HG03469 (cell line): Measurements from ENCODE around the gene PPIL1.
"Not testable (repeated sequence)": the region's sequence is repeated elsewhere in the genome, so short reads cannot be mapped to it uniquely, and the experiment has no call there.

ENCODE experiments used
- ATAC-seq: cut with Tn5 transposase; IDR thresholded peaks from one replicate; pipeline ENCODE4 v1.9.1; 2021; ENCODE audit warnings: mild to moderate bottlenecking, moderate library complexity, moderate number of reproducible peaks; ENCODE audit not compliant: unreplicated experiment

PPIL1 gene

DNA sequence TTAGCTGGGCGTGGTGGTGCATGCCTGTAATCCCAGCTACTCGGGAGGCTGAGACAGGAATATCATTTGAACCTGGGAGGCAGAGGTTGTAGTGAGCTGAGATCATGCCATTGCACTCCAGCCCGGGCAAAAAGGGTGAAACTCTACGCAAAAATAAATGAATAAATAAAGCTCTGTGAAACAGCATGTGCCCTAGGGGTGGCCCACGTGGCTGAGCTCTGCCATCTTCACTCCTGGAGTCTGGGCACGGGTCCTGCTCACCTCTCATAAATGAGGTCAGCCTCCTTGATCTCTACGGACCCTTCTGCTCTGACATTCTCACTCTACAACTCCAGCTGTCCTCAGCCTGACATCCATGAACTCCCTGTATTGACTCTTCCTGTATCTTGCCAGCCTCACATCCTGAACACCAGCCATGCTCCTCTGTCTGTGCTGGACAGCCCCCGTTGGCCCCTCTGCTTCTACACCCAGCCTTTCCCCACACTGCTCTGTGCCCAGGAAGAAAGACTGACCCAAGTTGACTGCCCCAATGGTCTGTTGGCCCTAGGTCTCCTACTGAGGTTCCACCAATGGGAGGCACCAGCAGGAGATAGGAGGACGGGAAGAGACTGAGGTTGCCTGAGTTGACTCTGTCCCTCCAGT, 57.3 kb downstream of the PPIL1 start:
- no peak for ATAC-seq

DNA sequence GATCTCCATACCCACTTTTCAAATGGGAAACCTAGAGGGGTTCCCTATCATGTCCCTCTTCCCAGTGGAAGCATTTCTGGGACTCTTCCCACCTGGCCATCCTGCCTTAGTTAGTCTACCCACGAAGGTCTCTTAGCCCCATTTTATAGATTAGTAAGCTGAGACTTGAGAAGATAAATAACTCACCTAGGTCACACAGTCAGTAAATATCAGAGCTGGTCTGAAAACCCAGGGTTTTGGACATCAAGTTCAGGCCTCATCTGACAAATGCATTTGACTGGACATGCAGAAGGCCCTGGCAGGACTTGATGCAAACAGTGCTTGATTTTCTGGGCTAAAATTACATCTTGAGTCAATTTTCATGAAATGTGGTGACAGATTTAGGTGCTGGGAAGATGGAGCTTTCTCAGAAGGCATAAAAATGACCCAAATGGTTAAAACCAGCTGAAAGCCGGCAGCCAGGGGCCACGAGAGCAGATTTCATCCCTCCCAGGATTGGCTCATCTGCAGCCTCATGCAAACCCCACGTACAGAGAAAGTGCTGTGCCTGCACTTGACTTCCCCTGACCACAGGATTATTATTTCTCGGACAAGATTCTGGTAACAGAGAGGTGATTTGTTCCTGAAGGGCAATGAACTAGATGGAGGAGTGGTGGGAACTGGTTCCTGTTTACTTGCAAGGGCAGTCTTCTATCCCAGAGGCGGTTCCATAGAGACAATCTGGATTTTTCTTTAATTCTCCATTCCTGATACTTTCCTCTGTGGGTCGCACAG, 58.5 kb downstream of the PPIL1 start:
- no peak for ATAC-seq

DNA sequence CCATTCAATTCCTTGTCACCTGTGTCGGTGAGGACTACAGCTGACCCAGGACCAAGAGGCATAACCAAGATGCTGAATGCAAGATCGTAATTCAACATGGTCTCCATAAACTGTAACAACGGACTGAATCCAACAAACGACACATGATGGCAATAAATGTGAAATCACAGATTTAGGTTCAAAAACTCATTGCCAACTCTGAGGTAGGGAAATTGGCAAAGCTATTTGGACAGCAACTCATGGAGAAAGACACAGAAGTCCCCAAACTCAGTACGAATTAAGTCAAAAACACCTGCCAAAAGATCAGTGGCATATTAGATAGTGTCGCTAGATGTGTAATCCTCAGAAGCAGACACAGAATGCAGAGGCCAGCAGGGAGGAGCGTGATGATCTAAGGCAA, 60.4 kb downstream of the PPIL1 start:
- ATAC-seq = no peak

DNA sequence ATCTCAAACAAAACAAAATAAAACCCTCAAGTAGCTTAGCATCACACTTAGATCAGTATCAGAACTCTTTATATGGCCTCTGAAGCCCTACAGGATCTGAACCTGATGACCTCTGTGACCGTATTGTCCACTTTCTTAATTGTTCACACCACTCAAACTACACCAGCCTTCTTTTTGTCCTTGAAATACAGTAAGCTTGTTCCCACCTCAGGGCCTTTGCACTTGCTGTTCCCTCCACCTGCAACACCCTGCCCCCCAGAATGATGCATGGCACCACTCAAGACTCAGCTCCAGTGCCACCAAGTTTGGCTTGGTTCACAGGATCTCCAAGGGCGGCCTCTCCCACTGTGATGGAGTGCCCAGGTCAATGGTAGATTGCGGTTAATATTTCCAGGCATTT, 61.1 kb downstream of the PPIL1 start:
- ATAC-seq = no peak

DNA sequence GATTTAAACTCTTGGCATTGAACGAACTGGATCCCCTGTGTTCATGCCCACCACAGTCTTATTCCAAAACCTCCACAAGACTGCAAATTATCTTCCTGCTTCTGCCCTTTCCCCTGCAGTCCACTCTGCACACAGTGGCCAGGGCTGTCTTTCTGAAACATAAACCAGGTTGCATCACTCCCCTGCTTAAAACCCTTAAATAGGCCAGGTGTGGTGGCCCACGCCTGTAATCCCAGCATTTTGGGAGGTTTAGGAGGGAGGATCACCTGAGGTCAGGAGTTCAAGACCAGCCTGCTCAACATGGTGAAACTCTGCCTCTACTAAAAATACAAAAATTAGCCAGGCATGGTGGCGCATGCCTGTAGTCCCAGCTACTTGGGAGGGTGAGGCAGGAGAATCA, 61.6 kb downstream of the PPIL1 start:
- not testable (repeated sequence) for ATAC-seq

DNA sequence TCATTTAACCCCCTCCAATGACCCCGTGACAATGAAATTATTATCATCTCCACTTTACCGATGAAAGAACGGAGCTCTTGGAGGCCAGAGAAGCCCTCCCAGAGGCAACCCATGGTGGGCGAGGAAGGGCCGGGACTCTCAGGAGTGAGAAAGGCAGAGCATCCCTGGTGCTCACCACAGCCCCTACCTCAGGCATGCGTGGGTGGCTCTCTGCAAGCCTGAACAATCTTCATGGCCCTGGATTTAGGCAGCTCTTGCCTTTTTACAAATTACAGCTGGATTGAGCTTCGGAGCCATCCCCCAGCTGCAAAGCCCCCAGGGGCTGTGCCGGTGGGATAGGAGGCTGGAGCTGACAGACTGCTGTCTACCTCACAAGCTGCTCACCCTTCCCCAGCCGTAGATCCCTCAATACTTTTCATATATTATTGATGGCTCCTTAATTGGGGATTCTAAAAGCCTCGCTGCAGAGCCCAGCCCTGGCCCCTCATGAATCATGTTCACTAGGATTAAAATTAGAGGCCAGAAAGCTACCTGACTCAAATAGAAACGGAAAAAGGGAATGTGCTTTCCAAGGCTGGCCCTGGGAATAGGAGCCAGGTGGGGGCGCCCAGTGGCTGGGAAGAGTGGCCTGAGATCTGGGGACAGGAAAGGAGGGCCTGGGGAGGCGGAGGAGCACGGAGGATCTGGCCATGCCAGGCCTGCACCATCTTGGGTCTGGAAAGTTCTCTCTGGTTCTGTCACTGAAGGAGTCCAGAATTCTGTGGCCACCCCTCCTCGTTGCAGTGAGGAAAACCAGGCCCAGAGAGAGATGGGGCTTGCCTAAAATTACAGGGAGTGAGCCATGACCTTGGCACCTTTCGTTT, 64.4 kb downstream of the PPIL1 start:
- no peak for ATAC-seq

DNA sequence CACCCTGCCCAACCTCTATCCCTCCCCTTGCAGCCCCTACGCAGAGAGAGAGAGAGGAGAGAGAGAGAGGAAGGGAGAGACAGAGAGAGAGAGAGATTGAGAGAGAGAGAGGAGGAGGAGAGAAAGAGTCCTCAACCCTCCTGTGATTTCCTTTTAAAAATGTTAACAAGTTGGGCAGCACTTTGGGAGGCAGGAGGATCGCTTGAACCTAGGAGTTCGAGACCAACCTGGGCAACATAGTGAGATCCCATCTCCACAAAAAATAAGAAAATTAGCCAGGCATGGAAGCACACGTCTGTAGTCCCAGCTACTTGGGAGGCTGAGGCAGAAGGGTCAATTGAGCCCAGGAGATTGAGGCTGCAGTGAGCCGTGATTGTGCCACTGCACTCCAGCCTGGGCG, 65.4 kb downstream of the PPIL1 start:
- ATAC-seq = no peak

DNA sequence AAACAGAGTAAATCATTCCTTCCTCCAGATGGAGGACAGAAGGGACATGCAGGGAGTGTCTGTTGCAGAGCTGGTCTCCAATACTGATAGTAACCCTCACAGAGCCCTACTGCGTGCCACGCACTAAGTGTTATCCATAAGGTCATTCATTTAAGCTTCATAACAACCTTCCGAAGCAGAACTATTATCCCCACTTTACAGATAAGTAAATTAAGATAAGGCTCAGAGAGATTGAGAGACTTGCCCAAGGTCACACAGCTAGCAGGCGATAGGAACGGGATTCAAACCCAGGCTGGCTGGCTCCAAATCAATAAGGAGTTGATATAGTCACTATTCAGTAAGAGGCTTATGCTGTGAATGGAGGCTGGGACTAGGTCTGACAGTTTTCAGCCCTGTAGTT, 66.0 kb downstream of the PPIL1 start:
- ATAC-seq = no peak

DNA sequence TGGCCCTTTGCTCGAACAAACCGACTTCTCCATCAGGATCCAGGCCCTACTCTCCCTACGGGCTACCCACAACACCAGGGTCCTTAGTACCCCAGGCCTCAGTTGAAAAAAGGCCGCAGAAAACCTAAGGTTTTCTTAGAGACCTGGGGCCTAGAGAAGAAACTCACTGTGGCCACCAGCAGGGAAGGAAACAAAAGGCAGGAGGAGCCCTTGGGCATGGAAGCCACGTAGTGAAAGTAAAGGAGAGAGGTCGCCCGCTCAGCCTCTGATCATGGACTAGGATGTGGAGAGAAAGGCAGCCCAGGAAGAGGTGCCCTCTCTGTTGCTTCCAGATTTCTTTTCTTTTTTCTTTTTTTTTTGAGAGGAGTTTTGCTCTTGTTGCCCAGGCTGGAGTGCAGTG, 66.9 kb downstream of the PPIL1 start:
- no peak for ATAC-seq

DNA sequence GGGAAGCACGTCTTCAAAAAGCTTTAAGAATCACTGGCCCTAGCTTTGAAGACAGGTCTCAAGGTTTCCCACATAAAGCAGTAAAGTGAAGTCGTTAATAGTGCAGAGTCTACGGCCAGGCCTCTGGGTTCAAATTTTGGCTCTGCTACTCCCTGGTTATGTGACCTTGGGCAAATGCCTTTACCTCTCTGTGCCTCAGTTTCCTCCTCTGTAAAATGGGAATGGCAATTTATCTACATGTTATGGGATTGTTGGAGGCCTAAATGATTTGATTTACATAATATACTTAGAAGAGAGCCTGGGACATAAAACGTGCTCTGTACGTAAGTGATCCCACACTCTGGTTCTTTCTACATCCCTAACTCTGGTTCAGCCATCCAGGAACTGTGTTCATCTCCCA, 67.5 kb downstream of the PPIL1 start:
- no peak for ATAC-seq

DNA sequence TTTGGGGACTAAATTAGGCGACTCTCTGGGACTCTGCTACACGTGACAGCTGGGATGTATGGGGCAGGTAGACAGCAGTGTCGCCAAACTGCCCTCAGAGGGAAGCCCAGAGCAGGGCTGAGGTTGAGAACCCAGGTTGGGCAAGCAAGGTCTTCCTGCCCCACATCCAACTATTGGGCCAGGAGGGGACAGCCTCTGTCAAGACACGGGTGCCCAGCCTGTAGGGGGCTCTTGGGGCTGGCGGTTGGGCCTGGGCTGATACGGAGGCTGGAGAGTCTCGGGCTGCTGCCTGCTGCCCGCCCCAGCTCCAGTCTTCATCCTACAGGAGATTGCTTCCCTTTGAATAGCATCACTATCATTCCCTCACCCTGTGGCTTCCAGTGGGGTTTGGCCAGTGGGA, 68.7 kb downstream of the PPIL1 start:
- ATAC-seq = no peak

DNA sequence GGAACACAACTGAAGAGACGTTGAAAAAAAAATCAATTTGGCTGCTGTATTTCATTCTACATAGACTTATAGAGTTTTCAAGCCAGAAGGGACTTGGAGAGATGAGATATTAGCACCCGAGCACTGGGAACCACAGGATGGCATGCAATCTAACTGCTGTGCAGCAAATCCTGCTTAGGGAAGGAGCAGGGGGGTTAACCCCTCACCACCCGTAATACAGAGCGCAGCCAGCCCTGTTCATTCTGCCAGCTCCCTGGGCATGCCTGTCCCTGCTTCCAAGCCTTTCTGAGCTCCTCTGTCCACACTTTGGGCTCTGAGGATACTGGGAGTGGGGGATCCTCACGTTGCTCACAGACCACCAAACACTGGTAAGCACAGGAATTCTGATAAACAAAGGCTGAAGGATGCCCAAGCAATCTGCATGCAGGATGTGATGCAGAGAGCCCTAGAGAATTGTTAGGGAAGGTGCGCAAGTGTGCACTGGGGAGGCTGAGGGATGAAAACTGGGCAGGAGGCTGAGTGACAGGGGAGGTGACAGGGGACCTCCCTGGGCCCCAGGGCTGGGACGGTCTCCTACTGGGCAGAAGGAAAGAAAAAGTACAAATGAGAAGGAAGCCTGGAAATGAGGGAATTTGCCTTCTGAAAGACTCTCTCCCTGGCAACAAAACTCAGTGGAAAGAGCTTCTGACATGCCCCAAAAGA, 69.4 kb downstream of the PPIL1 start:
- ATAC-seq = no peak
